Gastrocnemius medialis (tissue), 4 donors: Measurements from ENCODE around the gene KLHL12. TPM values are rescaled to one million over a fixed set of nuclear protein-coding genes. Genes with fewer than 3 reads are reported as not detected.
"Not testable (repeated sequence)": the region's sequence is repeated elsewhere in the genome, so short reads cannot be mapped to it uniquely, and the experiment has no call there.

Experiments used
- ATAC-seq, 2 donors: fragments of 150-250 bp; one replicate each; pipeline ENCODE4 v1.9.1; 2016
- DNase-seq, 2 donors: peaks; one replicate each; pipeline ENCODE4 v3.0.0-alpha.2; 2019
- H3K27ac ChIP-seq, 4 donors: fragments of 200-600 bp; sonication (generic); 1 replicate in 1 of 4; 2 replicates in 3 of 4; pipeline ENCODE4 v1.5.1; 2016 to 2018; ENCODE audit warnings: mild to moderate bottlenecking in 2 of 4, moderate library complexity in 1 of 4
- H3K27me3 ChIP-seq, 3 donors: fragments of 200-600 bp; sonication (generic) in 2 of 3; 1 replicate in 1 of 3; 2 replicates in 2 of 3; pipeline versions ENCODE4 v1.5.1 to v1.6.0; 2016 to 2019; ENCODE audit warnings: mild to moderate bottlenecking in 1 of 3, moderate library complexity in 1 of 3
- H3K36me3 ChIP-seq, 2 donors: fragments of 200-600 bp; sonication (generic) in 1 of 2; one replicate each; pipeline ENCODE4 v1.5.1; 2017 to 2018
- H3K4me1 ChIP-seq, 2 donors: fragments of 200-600 bp; sonication (generic) in 1 of 2; one replicate each; pipeline ENCODE4 v1.5.1; 2016 to 2017; ENCODE audit warnings: mild to moderate bottlenecking in 2 of 2
- H3K4me3 ChIP-seq, 4 donors: fragments of 200-600 bp; sonication (generic) in 3 of 4; 1 replicate in 1 of 4; 2 replicates in 3 of 4; pipeline ENCODE4 v1.5.1; 2016 to 2019; ENCODE audit warnings: mild to moderate bottlenecking in 2 of 4
- H3K9me3 ChIP-seq, 3 donors: fragments of 200-600 bp; sonication (generic) in 2 of 3; 1 replicate in 1 of 3; 2 replicates in 2 of 3; pipeline ENCODE4 v1.5.1; 2016 to 2019
- CTCF ChIP-seq, 5 experiments: fragments of 450-650 bp in 3 of 5; fragments of 200-600 bp in 2 of 5; sonication (generic) in 2 of 5; IDR thresholded peaks in 4 of 5; conservative IDR thresholded peaks in 1 of 5; 1 replicate in 4 of 5; 2 replicates in 1 of 5; pipeline ENCODE4 v1.5.1; 2016 to 2019; ENCODE audit warnings: antibody characterized with exemption in 5 of 5, mild to moderate bottlenecking in 3 of 5, moderate library complexity in 3 of 5
- POLR2A ChIP-seq, 2 donors: fragments of 450-650 bp; IDR thresholded peaks; one replicate each; pipeline ENCODE4 v1.6.1; 2017; ENCODE audit warnings: antibody characterized with exemption in 2 of 2, mild to moderate bottlenecking in 2 of 2, moderate library complexity in 2 of 2
- in situ Hi-C, 4 donors: fragments of 200-750 bp; cut with MboI; loops; one replicate each; pipeline versions ENCODE4 v1.15.0 to v1.8.0; 2017; ENCODE audit warnings: low sequenced_read_pairs in 4 of 4
- intact Hi-C: fragments of 100-400 bp; cut with DNase I; formaldehyde crosslinking; loops from one replicate; pipeline ENCODE4 v1.15.1; 2023; ENCODE audit warnings: low total_unique reads
- total RNA-seq, 4 donors: library from RNA; depleted of rRNA; stranded (reverse); fragments of >200 nt; gene quantifications; one replicate each; pipeline versions ENCODE4 v1.1.0 to v1.2.3, GENCODE V29; 2016

Gene KLHL12
- total RNA-seq, 4 donors from 2014 or later, result 12.1 to 24.0 (median 12.6) TPM

GRCh38 chr1:202909494-202909893 lies 17.5 kb downstream of the KLHL12 start:
- Histone ChIP-seq H3K27me3 (no peaks in the 10 kb centered on the region), H3K9me3 (no peaks in the 10 kb centered on the region), H3K4me3 (no peak overlapping the region), H3K4me1 (no peaks in the 10 kb centered on the region), H3K27ac (no peak overlapping the region), H3K36me3 (peaks cover 0 to 76% of the 10 kb centered on the region in 2 donors)
- in situ Hi-C loops, result no loop called here
- TF ChIP-seq CTCF (IDR thresholded peaks at IDR 0.05 in 4 of 5, conservative IDR thresholded peaks at IDR 0.05 in 1 of 5) (no peak), POLR2A (IDR thresholded peaks at IDR 0.05) (no peak)
- ATAC-seq (no peak), DNase-seq (no peak)
- intact Hi-C loops, result no loop called here

GRCh38 chr1:202908998-202909397 lies 18.0 kb downstream of the KLHL12 start:
- Histone ChIP-seq H3K4me1 (no peaks in the 10 kb centered on the region), H3K4me3 (no peak overlapping the region), H3K36me3 (peaks cover 0 to 71% of the 10 kb centered on the region in 2 donors), H3K27ac (no peak overlapping the region), H3K27me3 (no peaks in the 10 kb centered on the region), H3K9me3 (no peaks in the 10 kb centered on the region)
- intact Hi-C loops, result no loop called here
- TF ChIP-seq POLR2A (IDR thresholded peaks at IDR 0.05), result no peak
- no peak for TF ChIP-seq CTCF (IDR thresholded peaks at IDR 0.05 in 4 of 5, conservative IDR thresholded peaks at IDR 0.05 in 1 of 5)
- in situ Hi-C loops, result no loop called here
- no peak for ATAC-seq
- no peak for DNase-seq

GRCh38 chr1:202905331-202905730 lies 21.7 kb downstream of the KLHL12 start:
- no peaks in the 10 kb centered on the region for H3K9me3 ChIP-seq
- no peaks in the 10 kb centered on the region for H3K4me1 ChIP-seq
- intact Hi-C loops (no loop called here), in situ Hi-C loops (no loop called here)
- TF ChIP-seq POLR2A (IDR thresholded peaks at IDR 0.05) (no peak), CTCF (IDR thresholded peaks at IDR 0.05 in 4 of 5, conservative IDR thresholded peaks at IDR 0.05 in 1 of 5) (no peak)
- DNase-seq (no peak), ATAC-seq (no peak)
- H3K27ac ChIP-seq, result no peak overlapping the region
- peaks cover 0 to 63% of the 10 kb centered on the region in 2 donors for H3K36me3 ChIP-seq
- no peak overlapping the region for H3K4me3 ChIP-seq
- H3K27me3 ChIP-seq, result no peaks in the 10 kb centered on the region

- H3K4me1 ChIP-seq, intact Hi-C loops, DNase-seq, in situ Hi-C loops, H3K27ac ChIP-seq, ATAC-seq, H3K4me3 ChIP-seq, H3K9me3 ChIP-seq, H3K27me3 ChIP-seq: not testable (repeated sequence)
- peaks cover 0 to 53% of the 10 kb centered on the region in 2 donors for H3K36me3 ChIP-seq
Measured at GRCh38 chr1:202903808-202904207, 23.2 kb downstream of the KLHL12 start.

- Histone ChIP-seq H3K27me3 (no peaks in the 10 kb centered on the region), H3K27ac (no peak overlapping the region), H3K36me3 (peaks cover 3 to 45% of the 10 kb centered on the region in 2 donors), H3K9me3 (no peaks in the 10 kb centered on the region), H3K4me1 (no peaks in the 10 kb centered on the region), H3K4me3 (no peak overlapping the region)
- TF ChIP-seq CTCF (IDR thresholded peaks at IDR 0.05 in 4 of 5, conservative IDR thresholded peaks at IDR 0.05 in 1 of 5), result no peak
- no peak for TF ChIP-seq POLR2A (IDR thresholded peaks at IDR 0.05)
- DNase-seq, result no peak
- ATAC-seq, result no peak
- in situ Hi-C loops (no loop called here), intact Hi-C loops (no loop called here)
Measured at GRCh38 chr1:202901555-202901954, 25.5 kb downstream of the KLHL12 start.
